CD14-positive monocyte (primary cell): ENCODE data around the gene TM2D3. TPM values are rescaled to one million over a fixed set of nuclear protein-coding genes. Genes with fewer than 3 reads are reported as not detected.

Experiments
- DNase-seq, 3 donors: peaks; one replicate each; pipeline ENCODE4 v3.0.0-alpha.2; 2011 to 2022
- H2AFZ ChIP-seq: 2 replicates; pipeline ENCODE4 v1.6.0; 2012; ENCODE audit warnings: mild to moderate bottlenecking, low read depth, low read length, inconsistent platforms; ENCODE audit not compliant: insufficient read depth, poor library complexity, severe bottlenecking
- H3K27ac ChIP-seq, 2 donors: 1 replicate in 1 of 2; 2 replicates in 1 of 2; pipeline ENCODE4 v1.5.1; 2012 to 2013; ENCODE audit warnings: low read length in 2 of 2, control low read depth in 1 of 2, inconsistent platforms in 1 of 2, low read depth in 1 of 2, mild to moderate bottlenecking in 1 of 2
- H3K27me3 ChIP-seq, 2 donors: one replicate each; pipeline versions ENCODE4 v1.6.0 to v1.6.1; 2011 to 2013; ENCODE audit warnings: low read length in 2 of 2; ENCODE audit not compliant: control insufficient read depth in 2 of 2, insufficient read depth in 2 of 2
- H3K36me3 ChIP-seq, 2 donors: replicated peaks in 1 of 2; 1 replicate in 1 of 2; 2 replicates in 1 of 2; pipeline versions ENCODE4 v1.5.1 to v1.6.1; 2012 to 2013; ENCODE audit warnings: low read length in 2 of 2, control low read depth in 1 of 2, inconsistent platforms in 1 of 2, mild to moderate bottlenecking in 1 of 2; ENCODE audit not compliant: insufficient read depth in 2 of 2, control insufficient read depth in 1 of 2
- H3K4me1 ChIP-seq, 2 donors: 1 replicate in 1 of 2; 2 replicates in 1 of 2; pipeline versions ENCODE4 v1.5.1 to v1.6.1; 2012 to 2013; ENCODE audit warnings: low read length in 2 of 2, control low read depth in 1 of 2, inconsistent platforms in 1 of 2, mild to moderate bottlenecking in 1 of 2, moderate library complexity in 1 of 2; ENCODE audit not compliant: insufficient read depth in 2 of 2, control insufficient read depth in 1 of 2
- H3K4me2 ChIP-seq: replicated peaks from 2 replicates; pipeline ENCODE3; 2012; ENCODE audit warnings: low read length, moderate library complexity, mild to moderate bottlenecking; ENCODE audit not compliant: poor library complexity, severe bottlenecking; ENCODE audit errors: extremely low read depth
- H3K4me3 ChIP-seq, 3 experiments: fragments of 200-600 bp in 1 of 3; sonication (generic) in 1 of 3; replicated peaks in 1 of 3; 1 replicate in 2 of 3; 2 replicates in 1 of 3; pipeline ENCODE4 v1.5.1; 2011 to 2013; ENCODE audit warnings: low read length in 3 of 3, mild to moderate bottlenecking in 3 of 3, control low read depth in 2 of 3, low read depth in 2 of 3, inconsistent platforms in 1 of 3, moderate library complexity in 1 of 3
- H3K79me2 ChIP-seq: 2 replicates; pipeline ENCODE4 v1.6.0; 2012; ENCODE audit warnings: mild to moderate bottlenecking, control low read depth, inconsistent platforms, low read length, moderate library complexity; ENCODE audit not compliant: insufficient read depth
- H3K9ac ChIP-seq: 2 replicates; pipeline ENCODE4 v1.6.0; 2017; ENCODE audit warnings: low read length, mild to moderate bottlenecking; ENCODE audit not compliant: insufficient read depth, poor library complexity, severe bottlenecking
- H3K9me3 ChIP-seq, 2 donors: replicated peaks in 1 of 2; 1 replicate in 1 of 2; 2 replicates in 1 of 2; pipeline versions ENCODE4 v1.5.1 to v1.6.1; 2012 to 2013; ENCODE audit warnings: low read length in 2 of 2, control low read depth in 1 of 2; ENCODE audit not compliant: control insufficient read depth in 1 of 2, insufficient read depth in 1 of 2
- H4K20me1 ChIP-seq: 2 replicates; pipeline ENCODE4 v1.6.0; 2012; ENCODE audit warnings: mild to moderate bottlenecking, low read length, control low read depth, moderate library complexity; ENCODE audit not compliant: insufficient read depth
- H3K27ac Mint-ChIP-seq, 7 donors: one replicate each; pipeline ENCODE4 v1.8.0; 2020; ENCODE audit warnings: mild to moderate bottlenecking in 7 of 7, mixed read lengths in 7 of 7, moderate library complexity in 6 of 7, inconsistent platforms in 2 of 7
- H3K27me3 Mint-ChIP-seq, 3 donors: one replicate each; pipeline ENCODE4 v1.8.0; 2021 to 2022; ENCODE audit warnings: low read depth in 3 of 3, mild to moderate bottlenecking in 3 of 3, mixed read lengths in 3 of 3, moderate library complexity in 3 of 3, inconsistent platforms in 1 of 3
- H3K36me3 Mint-ChIP-seq, 2 donors: one replicate each; pipeline ENCODE4 v1.8.0; 2020; ENCODE audit warnings: mixed read lengths in 2 of 2, inconsistent platforms in 1 of 2, mild to moderate bottlenecking in 1 of 2
- H3K4me1 Mint-ChIP-seq: one replicate; pipeline ENCODE4 v1.8.0; 2020; ENCODE audit warnings: mild to moderate bottlenecking, mixed read lengths
- H3K4me3 Mint-ChIP-seq, 2 donors: one replicate each; pipeline ENCODE4 v1.8.0; 2020; ENCODE audit warnings: mild to moderate bottlenecking in 2 of 2, mixed read lengths in 2 of 2, moderate library complexity in 1 of 2
- H3K9me3 Mint-ChIP-seq, 7 donors: one replicate each; pipeline ENCODE4 v1.8.0; 2020 to 2022; ENCODE audit warnings: mixed read lengths in 7 of 7, mild to moderate bottlenecking in 6 of 7, moderate library complexity in 6 of 7, inconsistent platforms in 2 of 7
- CTCF ChIP-seq: fragments of 200-600 bp; IDR thresholded peaks from one replicate; pipeline ENCODE4 v1.8.0; 2022; ENCODE audit warnings: antibody characterized with exemption, mild to moderate bottlenecking
- WGBS: methylation state at CpG from one replicate; pipeline ENCODE4 v1.1.5; 2013; ENCODE audit warnings: missing lambda C conversion rate; ENCODE audit not compliant: insufficient coverage; 5-methylcytosine and 5-hydroxymethylcytosine counted together
- intact Hi-C, 2 donors: fragments of 100-400 bp; cut with micrococcal nuclease; formaldehyde crosslinking; loops; one replicate each; pipeline versions ENCODE4 v1.15.0 to v1.15.1; 2023
- polyA plus RNA-seq, 3 donors: library from polyadenylated mRNA; depleted of rRNA in 1 of 3; unstranded in 2 of 3; stranded (reverse) in 1 of 3; fragments of 300-500 nt in 2 of 3; fragments of >200 nt in 1 of 3; fragmentation: Illumina TruSeq in 2 of 3; gene quantifications; 1 replicate in 2 of 3; 2 replicates in 1 of 3; pipeline ENCODE4 v1.2.3, GENCODE V29; 2012 to 2021

Gene TM2D3
- polyA plus RNA-seq, 3 donors, result 22.9 to 54.6 (median 26.5) TPM

GRCh38 chr15:101697488-101697887 is 45.3 kb upstream of the TM2D3 start:
- no peaks in the 10 kb centered on the region for H3K27me3 Mint-ChIP-seq
- H3K4me1 Mint-ChIP-seq, result no peaks in the 10 kb centered on the region
- H3K4me1 ChIP-seq, result no peaks in the 10 kb centered on the region
- H3K27ac ChIP-seq, result no peak overlapping the region
- H3K4me2 ChIP-seq, result no peak overlapping the region
- no peaks in the 10 kb centered on the region for H3K79me2 ChIP-seq
- peaks cover 7 to 49% of the 10 kb centered on the region in 2 donors for H3K36me3 ChIP-seq
- WGBS, result 100% methylated on average over 6 of the region's 7 CpGs
- H3K4me3 ChIP-seq, result no peak overlapping the region
- H2AFZ ChIP-seq, result no peak overlapping the region
- no peaks in the 10 kb centered on the region for H4K20me1 ChIP-seq
- no peak overlapping the region for H3K4me3 Mint-ChIP-seq
- no peak overlapping the region for H3K27ac Mint-ChIP-seq
- intact Hi-C loops, result no loop called here
- H3K27me3 ChIP-seq, result no peaks in the 10 kb centered on the region
- peaks cover 45 to 49% of the 10 kb centered on the region in 2 donors for H3K36me3 Mint-ChIP-seq
- no peak for TF ChIP-seq CTCF
- DNase-seq, result no peak
- H3K9me3 Mint-ChIP-seq, result peaks cover 0 to 2% (median 0%) of the 10 kb centered on the region in 7 donors
- H3K9ac ChIP-seq, result no peak overlapping the region
- H3K9me3 ChIP-seq, result no peaks in the 10 kb centered on the region

GRCh38 chr15:101696829-101697228 is 44.6 kb upstream of the TM2D3 start:
- intact Hi-C loops, result no loop called here
- Histone ChIP-seq H3K9ac (no peak overlapping the region), H3K4me2 (no peak overlapping the region), H3K9me3 (no peaks in the 10 kb centered on the region), H3K36me3 (peaks cover 3 to 45% of the 10 kb centered on the region in 2 donors), H3K79me2 (no peaks in the 10 kb centered on the region), H4K20me1 (no peaks in the 10 kb centered on the region), H2AFZ (no peak overlapping the region), H3K4me1 (no peaks in the 10 kb centered on the region), H3K27me3 (no peaks in the 10 kb centered on the region), H3K4me3 (no peak overlapping the region), H3K27ac (no peak overlapping the region)
- H3K27ac Mint-ChIP-seq, result no peak overlapping the region
- DNase-seq, result no peak
- H3K27me3 Mint-ChIP-seq, result no peaks in the 10 kb centered on the region
- H3K36me3 Mint-ChIP-seq, result peaks cover 41 to 47% of the 10 kb centered on the region in 2 donors
- no CpG with 5 or more reads among the region's 1 CpG for WGBS
- H3K4me3 Mint-ChIP-seq, result no peak overlapping the region
- peaks cover 0 to 2% (median 0%) of the 10 kb centered on the region in 7 donors for H3K9me3 Mint-ChIP-seq
- no peaks in the 10 kb centered on the region for H3K4me1 Mint-ChIP-seq
- no peak for TF ChIP-seq CTCF
